Thoracic aorta (tissue), 2 donors: ENCODE measurements around the gene NEDD4. TPM values are rescaled to one million over a fixed set of nuclear protein-coding genes. Genes with fewer than 3 reads are reported as not detected.

ENCODE experiments used
- ATAC-seq: fragments of 150-250 bp; one replicate; pipeline ENCODE4 v1.8.0; 2017; ENCODE audit warnings: low read depth; ENCODE audit not compliant: insufficient number of reproducible peaks, low FRiP score
- DNase-seq: peaks from one replicate; pipeline ENCODE4 v3.0.0-alpha.2; 2020; ENCODE audit warnings: low spot score
- H3K27ac ChIP-seq, 2 donors: fragments of 200-600 bp; sonication (generic); 1 replicate in 1 of 2; 2 replicates in 1 of 2; pipeline ENCODE4 v1.5.1; 2016; ENCODE audit warnings: mild to moderate bottlenecking in 2 of 2, moderate library complexity in 2 of 2
- H3K27me3 ChIP-seq: fragments of 200-600 bp; sonication (generic); replicated peaks from 2 replicates; pipeline ENCODE4 v1.6.0; 2016; ENCODE audit warnings: mild to moderate bottlenecking; ENCODE audit not compliant: insufficient read depth
- H3K36me3 ChIP-seq: fragments of 200-600 bp; sonication (generic); one replicate; pipeline ENCODE4 v1.5.1; 2016
- H3K4me1 ChIP-seq, 2 donors: fragments of 200-600 bp; sonication (generic); 1 replicate in 1 of 2; 2 replicates in 1 of 2; pipeline versions ENCODE4 v1.5.1 to v1.6.0; 2016; ENCODE audit warnings: low read depth in 2 of 2, mild to moderate bottlenecking in 1 of 2; ENCODE audit not compliant: control insufficient read depth in 1 of 2
- H3K4me3 ChIP-seq: fragments of 200-600 bp; sonication (generic); 2 replicates; pipeline ENCODE4 v1.5.1; 2016; ENCODE audit warnings: mild to moderate bottlenecking
- H3K9me3 ChIP-seq: fragments of 200-600 bp; sonication (generic); 2 replicates; pipeline ENCODE4 v1.5.1; 2016
- total RNA-seq, 2 donors: library from RNA; depleted of rRNA; stranded (reverse); fragments of >200 nt; gene quantifications; one replicate each; pipeline versions ENCODE4 v1.1.0 to v1.2.3, GENCODE V29; 2016
- TF ChIP-seq, protein P1 (sequence below): fragments of 200-600 bp; sonication (generic); IDR thresholded peaks from one replicate; pipeline ENCODE4 v1.5.1; 2019; ENCODE audit warnings: antibody characterized with exemption

Gene NEDD4
- total RNA-seq, 2 donors from 2014 or later: 25.3 to 27.4 TPM

DNA sequence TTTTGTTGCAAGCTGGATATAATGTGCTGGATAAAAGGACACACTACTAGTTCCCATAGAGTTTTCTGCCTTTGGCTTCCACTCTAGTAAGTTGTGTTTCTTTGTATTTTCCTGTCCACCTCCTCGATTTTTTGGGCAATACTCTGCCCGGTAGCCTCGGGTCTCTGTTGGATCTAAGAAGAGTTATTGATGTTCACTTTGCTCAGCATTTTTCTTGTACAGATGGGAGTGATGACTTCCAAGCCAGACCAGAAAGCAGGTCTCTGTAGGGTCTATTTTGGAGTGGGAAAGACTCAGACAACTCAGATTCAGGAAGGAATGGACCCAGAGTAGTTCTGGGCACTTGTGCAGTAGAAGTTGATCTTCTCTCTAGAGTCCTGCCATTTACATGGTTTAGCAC lies 214.5 kb downstream of the NEDD4 start:
- H3K4me3 ChIP-seq: no peak overlapping the region
- no peaks in the 10 kb centered on the region for H3K9me3 ChIP-seq
- no peaks in the 10 kb centered on the region for H3K4me1 ChIP-seq
- no peak for ATAC-seq
- no peaks in the 10 kb centered on the region for H3K36me3 ChIP-seq
- DNase-seq: no peak
- TF ChIP-seq, protein P1, sequence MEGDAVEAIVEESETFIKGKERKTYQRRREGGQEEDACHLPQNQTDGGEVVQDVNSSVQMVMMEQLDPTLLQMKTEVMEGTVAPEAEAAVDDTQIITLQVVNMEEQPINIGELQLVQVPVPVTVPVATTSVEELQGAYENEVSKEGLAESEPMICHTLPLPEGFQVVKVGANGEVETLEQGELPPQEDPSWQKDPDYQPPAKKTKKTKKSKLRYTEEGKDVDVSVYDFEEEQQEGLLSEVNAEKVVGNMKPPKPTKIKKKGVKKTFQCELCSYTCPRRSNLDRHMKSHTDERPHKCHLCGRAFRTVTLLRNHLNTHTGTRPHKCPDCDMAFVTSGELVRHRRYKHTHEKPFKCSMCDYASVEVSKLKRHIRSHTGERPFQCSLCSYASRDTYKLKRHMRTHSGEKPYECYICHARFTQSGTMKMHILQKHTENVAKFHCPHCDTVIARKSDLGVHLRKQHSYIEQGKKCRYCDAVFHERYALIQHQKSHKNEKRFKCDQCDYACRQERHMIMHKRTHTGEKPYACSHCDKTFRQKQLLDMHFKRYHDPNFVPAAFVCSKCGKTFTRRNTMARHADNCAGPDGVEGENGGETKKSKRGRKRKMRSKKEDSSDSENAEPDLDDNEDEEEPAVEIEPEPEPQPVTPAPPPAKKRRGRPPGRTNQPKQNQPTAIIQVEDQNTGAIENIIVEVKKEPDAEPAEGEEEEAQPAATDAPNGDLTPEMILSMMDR: no peak
- H3K27ac ChIP-seq: no peak overlapping the region
- H3K27me3 ChIP-seq: no peaks in the 10 kb centered on the region
